HepG2 (cell line): ENCODE measurements around the gene CFAP100. TPM values are rescaled to one million over a fixed set of nuclear protein-coding genes. Genes with fewer than 3 reads are reported as not detected.

Experiments used
- ATAC-seq: fragments of 200-7000 bp; cut with Tn5 transposase; 3 replicates; pipeline ENCODE4 v1.9.1; 2020; ENCODE audit warnings: mild to moderate bottlenecking, moderate library complexity
- BruUV-seq: library from RNA; stranded (reverse); fragments of 400-500 nt; replicated peaks from 2 replicates; lab custom pipeline; 2021; lab: Mats Ljungman, UMichigan
- CTCF ChIA-PET: fragments of 300-600 bp; formaldehyde crosslinking; extraction: SDS; loops from one replicate; lab custom pipeline; 2021; ENCODE audit warnings: low total read pairs, inconsistent platforms, low intra/inter-chr PET ratio; lab: Yijun Ruan, JAX
- POLR2A ChIA-PET: fragments of 350-600 bp; sonication (Branson Sonifier 250); formaldehyde crosslinking; loops from one replicate; lab custom pipeline; 2020; ENCODE audit warnings: antibody characterized with exemption, inconsistent platforms; lab: Yijun Ruan, JAX
- DNase-seq: peaks from one replicate; pipeline ENCODE4 v3.0.0-alpha.2; 2015; ENCODE audit warnings: low spot score
- FAIRE-seq: peaks from 3 replicates; lab custom pipeline; 2011; peaks lifted over from hg19 to GRCh38; lab: Jason Lieb, UNC
- H2AFZ ChIP-seq: one replicate; pipeline ENCODE4 v1.6.1; 2011; ENCODE audit warnings: low read length, inconsistent platforms
- H3K27ac ChIP-seq: fragments of 300-600 bp; 3 replicates; pipeline ENCODE4 v1.8.0; 2011; ENCODE audit warnings: mixed run types, mild to moderate bottlenecking, mixed read lengths, low read length, inconsistent platforms; ENCODE audit not compliant: insufficient read depth; ENCODE audit errors: extremely low read length
- H3K27me3 ChIP-seq, 2 experiments: fragments of 200-600 bp in 1 of 2; 2 replicates in 1 of 2; 3 replicates in 1 of 2; pipeline versions ENCODE4 v1.6.0 to v1.8.0; 2011; ENCODE audit warnings: low read length in 2 of 2, mild to moderate bottlenecking in 2 of 2, moderate library complexity in 2 of 2, inconsistent platforms in 1 of 2; ENCODE audit not compliant: insufficient read depth in 2 of 2, control insufficient read depth in 1 of 2
- H3K36me3 ChIP-seq, 2 experiments: fragments of 200-600 bp in 1 of 2; replicated peaks in 1 of 2; 2 replicates in 1 of 2; 3 replicates in 1 of 2; pipeline versions ENCODE4 v1.5.1 to v1.8.0; 2011; ENCODE audit warnings: low read length in 2 of 2, inconsistent platforms in 1 of 2; ENCODE audit not compliant: insufficient read depth in 2 of 2, control insufficient read depth in 1 of 2
- H3K4me1 ChIP-seq: 2 replicates; pipeline ENCODE4 v1.5.1; 2012; ENCODE audit warnings: low read length, inconsistent platforms; ENCODE audit not compliant: insufficient read depth
- H3K4me2 ChIP-seq: 2 replicates; pipeline ENCODE4 v1.6.0; 2011; ENCODE audit warnings: low read depth, low read length, inconsistent platforms
- H3K4me3 ChIP-seq, 3 experiments: fragments of 200-600 bp in 1 of 3; sonication (generic), shearing (Covaris generic) in 1 of 3; replicated peaks in 1 of 3; 2 replicates each; pipeline ENCODE4 v1.5.1; 2011 to 2016; ENCODE audit warnings: low read length in 3 of 3, inconsistent platforms in 2 of 3, low read depth in 2 of 3, mild to moderate bottlenecking in 2 of 3, control low read depth in 1 of 3, mixed read lengths in 1 of 3; ENCODE audit not compliant: insufficient read depth in 1 of 3
- H3K79me2 ChIP-seq: one replicate; pipeline ENCODE4 v1.6.1; 2011; ENCODE audit warnings: low read length, inconsistent platforms; ENCODE audit not compliant: insufficient read depth
- H3K9ac ChIP-seq: 2 replicates; pipeline ENCODE4 v1.6.0; 2011; ENCODE audit warnings: mild to moderate bottlenecking, low read depth, low read length, inconsistent platforms; ENCODE audit not compliant: insufficient read depth
- H3K9me3 ChIP-seq: 2 replicates; pipeline ENCODE4 v1.5.1; 2012; ENCODE audit warnings: mild to moderate bottlenecking, low read length
- H4K20me1 ChIP-seq: 2 replicates; pipeline ENCODE4 v1.6.0; 2011; ENCODE audit warnings: inconsistent platforms, mild to moderate bottlenecking, low read length, moderate library complexity; ENCODE audit not compliant: insufficient read depth
- ATAD3A ChIP-seq: sonication (generic); formaldehyde crosslinking; IDR thresholded peaks from 2 replicates; pipeline ENCODE4 v1.4.0; 2020; ENCODE audit warnings: missing genetic modification reagents
- ATF3 ChIP-seq: sonication (generic); formaldehyde crosslinking; IDR thresholded peaks from 2 replicates; pipeline ENCODE4 v1.4.0; 2020; ENCODE audit warnings: missing genetic modification reagents
- ATF7-NPFF ChIP-seq: sonication (generic); formaldehyde crosslinking; IDR thresholded peaks from 2 replicates; pipeline ENCODE4 v1.8.1; 2023; ENCODE audit warnings: mild to moderate bottlenecking, low read depth, missing genetic modification reagents, moderate library complexity
- CREB1 ChIP-seq, 2 experiments: fragments of 450-650 bp in 1 of 2; IDR thresholded peaks; 2 replicates each; pipeline ENCODE4 v1.6.1; 2016 to 2017; ENCODE audit warnings: control low read depth in 1 of 2, mild to moderate bottlenecking in 1 of 2, missing compliant biosample characterization in 1 of 2, missing genetic modification characterization in 1 of 2
- HIVEP1 ChIP-seq: sonication (generic); formaldehyde crosslinking; IDR thresholded peaks from 2 replicates; pipeline ENCODE4 v1.4.0; 2020; ENCODE audit warnings: mild to moderate bottlenecking, missing genetic modification reagents
- ISL2 ChIP-seq: sonication (generic); formaldehyde crosslinking; IDR thresholded peaks from 2 replicates; pipeline ENCODE4 v1.5.0; 2020; ENCODE audit warnings: missing genetic modification reagents
- KLF15 ChIP-seq: sonication (generic); formaldehyde crosslinking; IDR thresholded peaks from 2 replicates; pipeline ENCODE4 v1.8.1; 2023; ENCODE audit warnings: borderline replicate concordance, mild to moderate bottlenecking, inconsistent platforms, missing genetic modification reagents, mixed read lengths
- MIER3 ChIP-seq: IDR thresholded peaks from 2 replicates; pipeline ENCODE4 v1.6.1; 2016; ENCODE audit warnings: missing compliant biosample characterization, borderline replicate concordance
- PAWR ChIP-seq: sonication (generic); formaldehyde crosslinking; IDR thresholded peaks from 2 replicates; pipeline ENCODE4 v1.4.0; 2020; ENCODE audit warnings: missing genetic modification reagents, mild to moderate bottlenecking, borderline replicate concordance
- PHB2 ChIP-seq: fragments of 450-650 bp; IDR thresholded peaks from 2 replicates; pipeline ENCODE4 v1.6.1; 2018; ENCODE audit not compliant: partially characterized antibody
- PLSCR1 ChIP-seq: sonication (generic); formaldehyde crosslinking; IDR thresholded peaks from 2 replicates; pipeline ENCODE4 v1.5.0; 2020; ENCODE audit warnings: missing genetic modification reagents, mild to moderate bottlenecking, borderline replicate concordance
- POLR2AphosphoS5 ChIP-seq: IDR thresholded peaks from 2 replicates; pipeline ENCODE4 v1.6.1; 2012; ENCODE audit warnings: low read depth, low read length
- RAD51 ChIP-seq: fragments of 450-650 bp; IDR thresholded peaks from 2 replicates; pipeline ENCODE4 v1.6.1; 2016; ENCODE audit warnings: borderline replicate concordance
- SATB2 ChIP-seq: sonication (generic); formaldehyde crosslinking; IDR thresholded peaks from 2 replicates; pipeline ENCODE4 v1.5.0; 2020; ENCODE audit warnings: missing genetic modification reagents
- SRF ChIP-seq: IDR thresholded peaks from 2 replicates; pipeline ENCODE4 v1.6.1; 2011; ENCODE audit warnings: mild to moderate bottlenecking, low read depth, low read length, moderate library complexity
- SRSF1 ChIP-seq: fragments of 200-400 bp; formaldehyde crosslinking; optimal IDR thresholded peaks from 2 replicates; pipeline ENCODE3; 2017; ENCODE audit warnings: mild to moderate bottlenecking, low read depth, low read length, moderate library complexity
- TRIM24 ChIP-seq: sonication (generic); formaldehyde crosslinking; IDR thresholded peaks from 2 replicates; pipeline ENCODE4 v1.8.0; 2022; ENCODE audit warnings: mild to moderate bottlenecking, missing genetic modification reagents
- U2AF1 ChIP-seq: fragments of 200-400 bp; formaldehyde crosslinking; optimal IDR thresholded peaks from 2 replicates; pipeline ENCODE3; 2017; ENCODE audit warnings: mild to moderate bottlenecking, low read depth, low read length
- ZNF136 ChIP-seq: sonication (generic); formaldehyde crosslinking; IDR thresholded peaks from 2 replicates; pipeline ENCODE4 v1.8.1; 2022; ENCODE audit warnings: low read depth, mild to moderate bottlenecking, moderate library complexity, missing genetic modification reagents
- ZNF382 ChIP-seq: sonication (generic); formaldehyde crosslinking; IDR thresholded peaks from 2 replicates; pipeline ENCODE4 v1.5.0; 2020; ENCODE audit warnings: missing genetic modification reagents, mild to moderate bottlenecking, borderline replicate concordance
- WGBS: methylation state at CpG from one replicate; pipeline ENCODE4 v1.1.6; 2017; ENCODE audit warnings: low lambda C conversion rate; 5-methylcytosine and 5-hydroxymethylcytosine counted together
- in situ Hi-C: cut with HindIII; loops from 2 replicates; pipeline ENCODE4 v1.10.0; 2017; ENCODE audit warnings: low pct_unique_long_range_greater_than_20kb; ENCODE audit not compliant: extremely low pct_ligation_motif_present
- intact Hi-C: fragments of 100-400 bp; cut with micrococcal nuclease; formaldehyde crosslinking; loops from one replicate; pipeline ENCODE4 v1.10.0; 2022; ENCODE audit not compliant: unreplicated experiment
- polyA plus RNA-seq, 8 experiments: library from polyadenylated mRNA; depleted of rRNA in 3 of 8; stranded (reverse) in 7 of 8; unstranded in 1 of 8; fragments of >200 nt; fragmentation: Illumina TruSeq in 4 of 8; extraction: Trizol in 4 of 8; gene quantifications; 2 replicates each; pipeline versions ENCODE4 v1.2.1 to v1.2.3, GENCODE V29; 2011 to 2016; ENCODE audit warnings: low read depth in 4 of 8, missing spikeins in 1 of 8, mixed read lengths in 1 of 8; ENCODE audit not compliant: insufficient read depth in 1 of 8
- total RNA-seq, 5 experiments: library from RNA; depleted of rRNA; stranded (reverse); fragments of >200 nt; fragmentation: Illumina TruSeq; extraction: Trizol; gene quantifications; 2 replicates each; pipeline ENCODE4 v1.2.3, GENCODE V29; 2016; ENCODE audit warnings: low read depth in 1 of 5

The CFAP100 gene
- total and polyA plus RNA-seq, 2 of the 13 experiments (the other 11 are each of a cell fraction or from before 2014, with no cell fraction given), result 0.32 TPM; not detected in 1

- peaks cover 8 to 31% of the 10 kb centered on the region in 2 experiments; a peak in 4 of 5 replicates for H3K36me3 ChIP-seq
- H3K79me2 ChIP-seq, result no peaks in the 10 kb centered on the region
- no peak overlapping the region for H3K4me2 ChIP-seq
- no peak for DNase-seq
- intact Hi-C loops, result loop anchor here (2.0 kb wide), 1 partner anchor 77 kb away; the partner anchor contains the start of gene KLF15
- POLR2A ChIA-PET, result no interaction called here
- no TSS peak for BruUV-seq
- 97% methylated on average over 6 of the region's 6 CpGs for WGBS
- no peaks in the 10 kb centered on the region for H3K9me3 ChIP-seq
- CTCF ChIA-PET, result no interaction called here
- peak; percentile 29 for ATAC-seq
- no peak for FAIRE-seq
- no peak for TF ChIP-seq PHB2
- no peak for TF ChIP-seq SRSF1
- no peaks in the 10 kb centered on the region for H3K4me1 ChIP-seq
- H3K27me3 ChIP-seq, result no peaks in the 10 kb centered on the region
- no peak overlapping the region for H3K4me3 ChIP-seq
- H3K9ac ChIP-seq, result no peak overlapping the region
- no peak overlapping the region for H2AFZ ChIP-seq
- no peaks in the 10 kb centered on the region for H4K20me1 ChIP-seq
- in situ Hi-C loops, result no loop called here
- H3K27ac ChIP-seq, result no peak overlapping the region
Observed at GRCh38 chr3:126434264-126434590, 39.5 kb downstream of the CFAP100 start.

GRCh38 chr3:126434931-126435411 lies 40.3 kb downstream of the CFAP100 start:
- Histone ChIP-seq H3K4me3 (no peak overlapping the region), H3K4me1 (no peaks in the 10 kb centered on the region), H3K79me2 (no peaks in the 10 kb centered on the region), H3K9me3 (no peaks in the 10 kb centered on the region), H2AFZ (no peak overlapping the region), H3K27me3 (no peaks in the 10 kb centered on the region), H3K9ac (no peak overlapping the region), H4K20me1 (no peaks in the 10 kb centered on the region), H3K36me3 (peaks cover 9 to 39% of the 10 kb centered on the region in 2 experiments; a peak in 4 of 5 replicates), H3K4me2 (no peak overlapping the region), H3K27ac (no peak overlapping the region)
- POLR2A ChIA-PET, result no interaction called here
- FAIRE-seq (no peak), DNase-seq (no peak), ATAC-seq (peak; percentile 17)
- intact Hi-C loops, result loop anchor here (2.0 kb wide), 1 partner anchor 78 kb away; the partner anchor contains the start of gene KLF15
- BruUV-seq, result no TSS peak
- CTCF ChIA-PET, result no interaction called here
- in situ Hi-C loops, result no loop called here
- WGBS, result 87% methylated on average over 4 of the region's 8 CpGs
- TF ChIP-seq TRIM24 (CRISPR knock-in tag) (no peak), HIVEP1 (CRISPR knock-in tag) (no peak), ZNF136 (CRISPR knock-in tag) (no peak), MIER3 (CRISPR knock-in tag) (no peak), ISL2 (CRISPR knock-in tag) (no peak), U2AF1 (no peak), POLR2AphosphoS5 (no peak), CREB1 (IDR thresholded peaks at IDR 0.05) (no peak), CREB1 (CRISPR knock-in tag; IDR thresholded peaks at IDR 0.05) (no peak), PAWR (CRISPR knock-in tag) (no peak), SRF (no peak), SATB2 (no peak), RAD51 (no peak), ATF7-NPFF (CRISPR knock-in tag) (no peak), PLSCR1 (no peak), ATAD3A (CRISPR knock-in tag) (no peak), ATF3 (CRISPR knock-in tag) (no peak), ZNF382 (CRISPR knock-in tag) (no peak), KLF15 (CRISPR knock-in tag) (no peak)
